Activated CD4-positive, alpha-beta T cell treated with anti-CD3 and anti-CD28 coated beads, Interleukin-2, Interleukin-6, amounts not matched to agents 100 ng/mL and 50 ng/mL, durations not matched to agents 16 hours and 8 hours (primary cell): Measurements from ENCODE around the gene LPGAT1.
"Not testable (repeated sequence)": the region's sequence is repeated elsewhere in the genome, so short reads cannot be mapped to it uniquely, and the experiment has no call there.

Experiments used
- DNase-seq: peaks from one replicate; pipeline ENCODE4 v3.0.0-alpha.2; 2020

The LPGAT1 gene

GRCh38 chr1:211699059-211699458 is 131.5 kb downstream of the LPGAT1 start:
- DNase-seq: no peak

- DNase-seq: peak; percentile 87
Observed at GRCh38 chr1:211698161-211699026, 132.2 kb downstream of the LPGAT1 start.

- no peak for DNase-seq
Observed at GRCh38 chr1:211697356-211697755, 133.2 kb downstream of the LPGAT1 start.

GRCh38 chr1:211695135-211695816 is 135.3 kb downstream of the LPGAT1 start:
- peak; percentile 19 for DNase-seq

GRCh38 chr1:211693911-211694310 is 136.7 kb downstream of the LPGAT1 start:
- not testable (repeated sequence) for DNase-seq
